Measurements from ENCODE around the gene ITGB7.

DNA sequence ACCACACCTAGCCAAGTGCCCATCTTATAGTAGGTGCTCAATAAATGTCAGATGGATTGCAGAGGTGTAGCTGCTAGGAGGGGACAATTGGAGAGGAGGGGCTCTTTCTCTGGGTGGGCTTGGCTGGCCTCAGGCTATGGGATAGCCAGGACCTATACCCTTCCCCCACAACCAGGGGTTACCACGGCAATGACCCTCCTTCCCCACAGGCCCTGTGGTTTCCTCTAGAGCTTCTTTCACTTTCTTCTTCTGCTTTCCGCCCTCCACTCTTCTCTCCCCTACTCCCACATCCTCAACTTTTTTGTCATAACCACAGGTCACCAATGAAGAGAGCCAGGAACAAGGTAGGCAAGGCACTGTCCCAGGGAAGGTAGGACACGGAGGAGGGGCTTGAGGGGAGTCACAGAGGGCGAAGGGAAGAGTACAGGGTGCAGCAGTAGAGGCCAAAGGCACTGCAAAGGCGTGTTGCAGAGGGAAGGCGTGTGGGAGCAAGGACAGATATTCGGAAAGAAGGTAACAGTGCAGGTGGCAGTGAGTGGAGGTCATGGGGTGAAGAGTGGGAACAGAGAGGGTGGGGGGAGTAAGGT, 1.9 kb upstream of the ITGB7 start:
- no peak for TF ChIP-seq FOXP2 (optimal IDR thresholded peaks at IDR 0.05; ENCODE audit: borderline replicate concordance, extremely low read depth, extremely low read length, insufficient read depth)
- TF ChIP-seq POLR2AphosphoS5 (IDR thresholded peaks at IDR 0.05; ENCODE audit: low read depth, low read length) = no peak

Measured in PFSK-1 (cell line).